Stimulated activated effector memory CD8-positive, alpha-beta T cell treated with anti-CD3 and anti-CD28 coated beads, Interleukin-12 subunit alpha, Interleukin-12 subunit beta, amount 100 ng/mL, for 72 hours (primary cell): ENCODE measurements around the gene CDK14.

Experiments used
- ATAC-seq: fragments of 150-1000 bp; cut with Tn5 transposase; 2 replicates; pipeline ENCODE4 v1.10.0; 2021
- DNase-seq, 2 donors: peaks; one replicate each; pipeline ENCODE4 v3.0.0; 2021 to 2022; ENCODE audit warnings: low spot score in 2 of 2
- H3K27ac Mint-ChIP-seq: one replicate; pipeline ENCODE4 v1.8.0; 2022; ENCODE audit warnings: mild to moderate bottlenecking, mixed read lengths
- H3K36me3 Mint-ChIP-seq: one replicate; pipeline ENCODE4 v1.8.0; 2022; ENCODE audit warnings: mild to moderate bottlenecking, mixed read lengths
- H3K4me1 Mint-ChIP-seq: one replicate; pipeline ENCODE4 v1.8.0; 2022; ENCODE audit warnings: mixed read lengths
- H3K4me3 Mint-ChIP-seq: one replicate; pipeline ENCODE4 v1.8.0; 2022; ENCODE audit warnings: mild to moderate bottlenecking, mixed read lengths
- H3K9me3 Mint-ChIP-seq: one replicate; pipeline ENCODE4 v1.8.0; 2022; ENCODE audit warnings: mixed read lengths

CDK14 gene

DNA sequence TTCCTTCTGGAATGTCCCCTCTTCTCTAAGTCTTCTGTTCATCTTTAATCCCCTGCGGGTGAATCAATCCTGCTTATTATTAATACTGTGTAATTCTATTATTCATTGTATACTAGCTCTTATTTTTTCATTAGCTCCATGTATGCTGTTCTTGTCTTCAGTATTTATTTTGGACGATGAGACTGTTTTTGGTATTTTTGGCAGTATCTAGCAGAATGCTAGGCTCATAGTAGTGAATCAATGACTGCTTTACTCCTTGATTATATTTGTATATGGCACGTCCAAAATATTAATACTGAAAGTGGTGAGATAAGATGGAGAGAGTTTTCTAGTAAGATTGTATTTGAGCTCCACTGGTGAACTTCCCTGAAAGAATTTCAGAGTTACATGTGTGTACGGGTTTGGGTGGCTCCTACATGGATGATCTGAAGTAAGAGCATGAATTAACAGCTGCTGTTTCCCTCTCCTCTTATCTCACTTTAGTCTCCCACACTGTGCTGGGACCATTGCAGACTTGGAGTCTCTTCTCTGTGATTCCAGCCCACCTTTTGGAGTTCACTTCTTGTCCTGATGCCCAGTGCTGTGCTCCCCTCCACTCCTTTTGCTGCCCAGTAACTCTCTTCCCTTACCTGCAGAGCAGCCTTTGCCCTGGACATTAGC, 226.0 kb downstream of the CDK14 start:
- ATAC-seq (no peak), DNase-seq (no peak)
- Mint-ChIP-seq H3K4me3 (no peak overlapping the region), H3K4me1 (no peaks in the 10 kb centered on the region), H3K9me3 (peaks cover 13% of the 10 kb centered on the region), H3K36me3 (no peaks in the 10 kb centered on the region), H3K27ac (no peak overlapping the region)

DNA sequence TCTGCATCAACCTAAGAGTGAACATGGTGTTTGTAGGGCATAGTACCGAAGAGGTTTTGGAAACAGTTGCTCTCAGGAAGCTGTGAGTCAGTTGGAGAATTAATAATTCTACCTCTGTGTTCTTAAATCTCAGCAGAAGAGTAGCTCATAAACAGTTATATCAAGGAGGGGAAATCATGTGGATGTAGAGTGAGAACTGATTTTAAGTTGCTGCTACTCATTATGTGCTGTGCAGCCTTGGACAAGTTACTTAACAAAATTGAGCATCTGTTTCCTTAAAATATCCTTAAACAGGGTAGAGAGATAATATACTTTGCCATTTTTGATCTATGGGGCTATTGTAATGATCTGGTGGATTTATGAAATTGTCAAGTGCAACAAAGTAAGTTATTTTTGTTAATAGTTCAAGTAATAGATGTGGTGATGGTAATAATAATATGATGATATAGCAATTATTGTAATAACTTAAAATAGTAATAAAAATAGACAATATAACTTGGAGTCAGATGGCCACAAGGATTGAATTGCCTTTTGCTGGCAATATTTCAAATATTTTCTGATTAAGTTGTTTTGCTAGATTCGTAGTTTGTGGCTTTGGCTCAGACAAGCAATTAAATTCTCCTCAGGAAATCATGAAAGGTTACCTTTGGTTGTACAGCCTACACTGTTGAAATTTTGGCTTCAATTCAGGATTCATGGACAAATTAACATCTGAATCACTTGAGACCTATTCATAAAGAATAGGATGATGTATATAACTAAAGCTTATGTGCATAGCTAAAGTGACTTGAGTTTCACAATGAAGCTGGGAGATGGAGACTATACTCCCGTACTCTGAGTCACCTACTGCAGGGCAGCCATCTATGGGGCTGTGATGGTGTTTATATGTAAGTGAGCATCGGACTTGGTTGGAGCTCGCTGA, 228.5 kb downstream of the CDK14 start:
- ATAC-seq (no peak), DNase-seq (no peak)
- Mint-ChIP-seq H3K9me3 (peaks cover 13% of the 10 kb centered on the region), H3K4me1 (no peaks in the 10 kb centered on the region), H3K4me3 (no peak overlapping the region), H3K36me3 (no peaks in the 10 kb centered on the region), H3K27ac (no peak overlapping the region)

DNA sequence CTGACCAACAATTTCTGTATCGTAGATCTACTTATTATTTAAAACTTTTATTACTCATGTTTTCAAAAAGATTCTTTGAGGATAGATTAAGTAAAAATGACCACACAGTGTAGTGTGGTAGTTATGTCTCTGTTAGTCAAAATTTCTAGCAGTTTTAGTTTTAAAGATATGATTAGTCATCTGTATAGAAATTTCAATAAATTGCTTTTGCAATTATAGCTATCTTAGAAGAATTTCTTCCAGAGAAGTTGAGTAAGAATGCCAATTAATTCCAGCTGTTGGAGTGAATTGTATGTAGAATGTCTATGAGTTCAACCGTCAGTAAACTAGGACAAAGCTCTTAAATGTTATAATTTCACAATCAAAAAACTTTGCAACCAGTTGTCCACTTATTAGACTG, 229.7 kb downstream of the CDK14 start:
- Mint-ChIP-seq H3K36me3 (no peaks in the 10 kb centered on the region), H3K4me1 (no peaks in the 10 kb centered on the region), H3K4me3 (no peak overlapping the region), H3K9me3 (peaks cover 8% of the 10 kb centered on the region), H3K27ac (no peak overlapping the region)
- ATAC-seq = no peak
- no peak for DNase-seq

DNA sequence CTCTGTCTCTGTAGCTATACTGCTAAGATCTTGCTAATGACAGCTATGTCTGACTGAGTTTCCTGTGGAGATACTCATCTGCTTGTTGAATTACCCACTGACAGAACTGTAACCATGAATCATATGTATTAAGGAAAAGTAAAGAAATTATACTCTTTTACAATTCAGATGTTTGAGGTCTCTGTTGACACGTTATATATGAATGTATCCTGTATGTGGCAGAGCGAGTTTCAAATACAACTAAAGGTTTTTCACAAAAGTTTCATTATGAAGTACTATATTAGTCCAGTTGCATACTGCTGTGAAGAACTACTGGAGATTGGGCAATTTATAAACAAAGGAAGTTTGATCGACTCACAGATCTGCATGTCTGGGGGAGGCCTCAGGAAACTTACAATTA, 232.5 kb downstream of the CDK14 start:
- H3K27ac Mint-ChIP-seq = no peak overlapping the region
- H3K9me3 Mint-ChIP-seq = peaks cover 8% of the 10 kb centered on the region
- no peak for ATAC-seq
- no peak overlapping the region for H3K4me3 Mint-ChIP-seq
- no peak for DNase-seq
- H3K36me3 Mint-ChIP-seq = no peaks in the 10 kb centered on the region
- no peaks in the 10 kb centered on the region for H3K4me1 Mint-ChIP-seq

DNA sequence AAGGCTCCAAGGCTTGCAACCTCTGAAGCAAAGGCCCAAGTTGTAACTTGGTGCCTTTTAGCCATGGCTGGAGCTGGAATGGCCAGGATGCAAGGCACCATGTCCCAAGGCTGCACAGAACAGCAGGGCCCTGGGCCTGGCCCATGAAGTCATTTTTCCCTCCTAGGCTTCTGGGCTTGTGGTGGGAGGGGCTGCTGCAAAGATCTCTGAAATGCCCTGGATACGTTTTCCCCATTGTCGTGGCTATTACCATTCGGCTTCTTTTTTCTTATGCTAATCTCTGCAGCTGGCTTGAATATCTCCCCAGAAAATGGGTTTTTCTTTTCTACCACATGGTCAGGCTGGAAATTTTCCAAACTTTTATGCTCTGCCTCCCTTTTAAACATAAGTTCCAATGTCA, 234.2 kb downstream of the CDK14 start:
- Mint-ChIP-seq H3K9me3 (peaks cover 20% of the 10 kb centered on the region), H3K4me1 (no peaks in the 10 kb centered on the region), H3K36me3 (no peaks in the 10 kb centered on the region), H3K4me3 (no peak overlapping the region), H3K27ac (no peak overlapping the region)
- DNase-seq (no peak), ATAC-seq (no peak)

DNA sequence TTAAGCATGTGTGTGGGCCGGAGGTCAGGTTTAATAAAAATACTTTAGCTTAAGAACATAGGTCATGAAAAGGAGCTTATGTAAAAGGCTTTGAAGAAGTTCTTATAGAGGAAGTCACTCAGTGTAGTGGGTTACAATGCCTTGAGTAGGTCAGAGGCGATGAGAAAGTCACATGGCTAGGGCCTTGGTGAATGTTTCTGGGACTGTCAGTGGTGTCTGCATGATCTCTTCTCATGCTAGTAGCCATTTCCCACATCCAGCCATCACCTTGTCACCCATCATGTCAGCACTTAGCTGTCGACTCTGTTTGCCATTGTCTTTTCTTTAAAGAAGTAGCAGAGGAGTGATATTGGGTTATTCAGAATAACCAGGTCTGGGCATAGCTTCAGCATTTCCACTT, 236.6 kb downstream of the CDK14 start:
- ATAC-seq = no peak
- H3K9me3 Mint-ChIP-seq = peaks cover 20% of the 10 kb centered on the region
- no peak overlapping the region for H3K27ac Mint-ChIP-seq
- no peaks in the 10 kb centered on the region for H3K36me3 Mint-ChIP-seq
- no peaks in the 10 kb centered on the region for H3K4me1 Mint-ChIP-seq
- no peak for DNase-seq
- H3K4me3 Mint-ChIP-seq = no peak overlapping the region

DNA sequence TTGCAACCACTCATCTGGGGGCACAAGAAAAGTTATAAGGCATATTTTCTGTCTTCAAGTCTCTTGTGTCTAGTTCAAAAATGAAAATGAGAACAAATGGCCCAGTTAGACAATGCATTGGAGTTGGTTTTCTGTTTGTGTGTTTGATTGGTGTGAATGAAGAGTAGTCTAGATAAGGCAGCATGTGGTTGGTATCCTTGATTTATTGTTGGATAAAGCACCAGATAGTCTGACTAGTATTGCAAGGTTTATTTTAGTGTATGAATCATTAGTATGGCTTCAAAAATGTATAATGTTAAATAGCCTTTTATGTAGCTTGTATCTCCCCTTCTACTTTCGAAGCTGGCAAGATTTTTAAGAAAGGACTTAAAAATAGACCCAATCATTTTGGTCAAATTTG, 237.3 kb downstream of the CDK14 start:
- no peak overlapping the region for H3K27ac Mint-ChIP-seq
- H3K4me1 Mint-ChIP-seq = no peaks in the 10 kb centered on the region
- ATAC-seq (no peak), DNase-seq (no peak)
- peaks cover 20% of the 10 kb centered on the region for H3K9me3 Mint-ChIP-seq
- no peaks in the 10 kb centered on the region for H3K36me3 Mint-ChIP-seq
- H3K4me3 Mint-ChIP-seq = no peak overlapping the region

DNA sequence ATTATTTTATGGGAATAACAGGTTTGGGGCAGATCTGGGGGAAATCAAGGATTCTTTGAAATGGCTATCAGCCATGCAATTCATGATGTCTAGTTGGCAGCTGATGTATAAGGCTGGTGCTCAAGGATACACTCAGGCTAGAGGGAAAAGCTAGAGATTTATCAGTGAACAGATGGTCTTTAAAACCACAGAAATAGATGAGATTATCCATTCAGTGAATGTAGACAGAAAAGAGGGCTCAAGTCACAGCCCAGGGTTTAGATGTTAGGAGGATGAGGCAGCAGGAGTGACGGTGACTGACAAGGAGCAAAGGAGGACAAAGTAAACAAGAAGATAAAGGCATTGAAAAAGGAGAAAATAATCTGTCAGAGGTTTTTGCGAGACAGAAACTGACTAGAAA, 238.7 kb downstream of the CDK14 start:
- Mint-ChIP-seq H3K4me3 (no peak overlapping the region), H3K9me3 (peaks cover 23% of the 10 kb centered on the region), H3K4me1 (no peaks in the 10 kb centered on the region), H3K27ac (no peak overlapping the region), H3K36me3 (no peaks in the 10 kb centered on the region)
- ATAC-seq (no peak), DNase-seq (no peak)

DNA sequence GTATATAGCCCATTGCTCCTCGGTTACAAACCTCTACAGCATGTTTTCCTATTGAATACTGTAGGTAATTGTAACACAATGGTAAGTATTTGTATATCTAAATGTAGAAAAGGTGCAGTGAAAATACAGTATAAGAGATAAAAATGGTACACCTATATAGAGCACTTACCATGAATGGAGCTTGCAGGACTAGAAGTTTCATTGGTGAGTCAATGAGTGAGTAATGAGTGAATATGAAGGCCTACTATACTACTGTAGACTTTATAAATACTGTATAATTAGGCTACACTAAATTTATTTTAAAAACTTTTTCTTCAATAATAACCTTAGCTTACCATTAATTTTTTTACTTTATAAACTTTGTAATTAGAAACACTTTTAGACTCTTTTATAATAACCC, 239.7 kb downstream of the CDK14 start:
- Mint-ChIP-seq H3K4me1 (no peaks in the 10 kb centered on the region), H3K36me3 (no peaks in the 10 kb centered on the region), H3K27ac (no peak overlapping the region), H3K4me3 (no peak overlapping the region), H3K9me3 (peaks cover 22% of the 10 kb centered on the region)
- no peak for ATAC-seq
- DNase-seq = no peak

DNA sequence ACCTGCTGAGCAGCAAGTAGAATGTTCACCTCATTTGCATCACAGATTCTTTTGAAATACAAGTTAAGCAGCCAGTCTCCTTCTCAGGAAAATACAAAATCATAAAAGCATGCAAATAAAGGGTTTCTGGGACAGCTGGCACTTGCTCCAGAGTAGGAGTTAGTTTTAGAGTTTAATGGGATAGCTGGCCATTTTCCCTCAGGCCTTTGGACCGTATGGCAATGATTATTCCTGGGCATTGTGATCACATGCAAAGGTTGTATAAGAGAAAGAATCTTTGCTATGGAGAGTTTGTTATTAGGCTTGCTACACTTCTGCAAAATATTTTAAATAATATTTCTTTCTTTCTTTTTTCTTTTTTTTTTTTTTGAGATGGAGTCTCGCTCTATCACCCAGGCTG, 240.8 kb downstream of the CDK14 start:
- ATAC-seq (no peak), DNase-seq (no peak)
- H3K4me3 Mint-ChIP-seq = no peak overlapping the region
- H3K27ac Mint-ChIP-seq = no peak overlapping the region
- H3K9me3 Mint-ChIP-seq = peaks cover 16% of the 10 kb centered on the region
- H3K36me3 Mint-ChIP-seq = no peaks in the 10 kb centered on the region
- no peaks in the 10 kb centered on the region for H3K4me1 Mint-ChIP-seq

DNA sequence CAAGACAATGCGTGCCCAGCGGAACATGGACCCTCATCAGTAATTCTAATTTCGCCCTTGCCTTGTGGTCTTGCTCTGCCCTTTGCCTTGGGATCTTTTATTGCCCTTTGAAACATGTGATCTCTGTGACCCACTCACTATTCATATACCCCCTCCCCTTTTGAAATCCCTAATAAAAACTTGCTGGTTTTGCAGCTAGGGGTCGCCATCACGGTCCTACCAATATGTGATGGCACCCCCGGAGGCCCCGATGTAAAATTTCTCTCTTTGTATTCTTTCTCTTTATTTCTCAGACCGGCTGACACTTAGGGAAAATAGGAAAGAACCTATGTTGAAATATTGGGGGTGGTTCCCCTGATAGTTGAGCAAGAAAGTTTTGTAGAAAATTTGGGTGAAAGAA, 242.7 kb downstream of the CDK14 start:
- no peak overlapping the region for H3K27ac Mint-ChIP-seq
- no peaks in the 10 kb centered on the region for H3K4me1 Mint-ChIP-seq
- ATAC-seq = no peak
- H3K4me3 Mint-ChIP-seq = no peak overlapping the region
- H3K36me3 Mint-ChIP-seq = no peaks in the 10 kb centered on the region
- H3K9me3 Mint-ChIP-seq = peaks cover 17% of the 10 kb centered on the region
- no peak for DNase-seq

DNA sequence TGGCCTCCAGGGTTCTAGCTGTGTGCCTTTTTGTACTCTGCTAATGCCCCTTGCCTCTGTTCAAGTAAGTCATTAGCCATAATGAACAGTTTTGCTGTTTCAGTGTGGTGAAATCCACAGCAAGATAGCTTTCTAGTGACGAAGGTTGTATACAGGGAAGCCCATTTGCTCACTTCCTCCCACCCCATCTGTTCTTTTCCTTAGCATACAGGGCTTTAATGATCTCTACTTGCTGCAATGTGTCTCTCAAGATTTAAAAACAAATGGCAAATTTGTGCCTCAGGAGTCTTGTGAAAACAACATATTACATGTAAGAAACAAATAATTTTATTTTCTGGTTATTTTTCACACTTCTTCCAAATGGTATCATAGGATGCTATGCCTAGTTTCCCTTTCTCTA, 243.2 kb downstream of the CDK14 start:
- H3K4me3 Mint-ChIP-seq = no peak overlapping the region
- no peak for ATAC-seq
- no peaks in the 10 kb centered on the region for H3K4me1 Mint-ChIP-seq
- no peak overlapping the region for H3K27ac Mint-ChIP-seq
- no peaks in the 10 kb centered on the region for H3K36me3 Mint-ChIP-seq
- H3K9me3 Mint-ChIP-seq = peaks cover 15% of the 10 kb centered on the region
- DNase-seq = no peak

DNA sequence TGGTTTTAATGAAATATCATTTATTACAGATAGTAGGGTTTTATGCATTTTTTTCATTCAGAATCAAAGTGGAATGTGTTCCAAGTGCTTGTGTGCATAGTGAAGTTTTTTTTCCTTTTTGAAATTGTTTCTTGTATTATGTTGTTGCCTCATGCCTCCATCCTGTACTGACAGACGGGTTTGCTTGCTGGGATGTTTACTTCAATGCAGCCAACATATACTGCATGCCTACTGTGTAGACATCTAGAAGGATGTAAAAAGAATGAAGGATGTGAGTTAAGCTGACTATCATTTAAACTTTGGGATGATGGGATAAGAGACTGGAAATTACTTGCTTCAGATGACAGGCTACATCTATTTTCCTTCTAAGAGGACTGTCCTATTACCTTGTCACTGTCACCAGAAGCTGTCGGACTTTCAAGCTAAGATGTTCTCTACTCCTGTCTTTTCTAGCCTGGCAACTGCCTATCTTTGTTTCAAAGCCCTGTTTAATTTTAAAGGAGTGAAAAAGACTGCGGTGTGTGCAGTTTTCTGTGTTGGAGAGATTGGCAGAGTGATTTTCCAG, 243.7 kb downstream of the CDK14 start:
- Mint-ChIP-seq H3K9me3 (peaks cover 10% of the 10 kb centered on the region), H3K4me3 (no peak overlapping the region), H3K36me3 (no peaks in the 10 kb centered on the region), H3K4me1 (no peaks in the 10 kb centered on the region), H3K27ac (no peak overlapping the region)
- DNase-seq = no peak
- no peak for ATAC-seq

DNA sequence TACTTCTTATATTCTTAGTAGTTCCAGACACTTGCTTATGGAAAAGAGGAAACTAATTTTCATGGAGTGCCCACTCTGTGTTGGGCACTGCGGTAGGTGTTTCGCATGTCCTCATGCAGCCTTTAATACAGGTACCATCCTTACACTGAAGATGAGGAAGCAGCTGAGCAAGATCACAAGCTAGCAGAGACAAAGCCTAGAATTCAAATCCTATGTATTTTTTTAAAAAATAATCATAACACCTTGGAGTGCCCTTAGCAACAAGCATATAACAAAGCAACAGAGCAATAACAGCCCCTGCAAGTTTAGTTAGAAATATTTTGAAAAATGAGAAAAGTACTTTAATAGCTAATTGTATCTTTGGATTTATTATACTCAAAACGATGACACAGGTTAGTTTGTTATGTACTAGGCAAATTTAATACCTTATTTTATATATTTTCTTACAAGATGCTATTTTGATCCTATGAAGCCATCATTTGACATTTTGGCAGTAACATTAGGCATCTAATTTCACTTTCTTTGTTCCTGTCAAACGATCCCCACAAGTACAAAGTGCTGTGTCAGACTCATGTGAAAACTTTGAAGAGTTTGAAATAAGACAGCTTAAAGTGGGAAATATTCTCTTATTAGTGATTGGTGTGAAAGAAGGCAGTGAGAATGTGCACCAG, 245.8 kb downstream of the CDK14 start:
- H3K27ac Mint-ChIP-seq = no peak overlapping the region
- ATAC-seq (no peak), DNase-seq (no peak)
- H3K4me1 Mint-ChIP-seq = no peaks in the 10 kb centered on the region
- no peaks in the 10 kb centered on the region for H3K36me3 Mint-ChIP-seq
- peaks cover 8% of the 10 kb centered on the region for H3K9me3 Mint-ChIP-seq
- no peak overlapping the region for H3K4me3 Mint-ChIP-seq

DNA sequence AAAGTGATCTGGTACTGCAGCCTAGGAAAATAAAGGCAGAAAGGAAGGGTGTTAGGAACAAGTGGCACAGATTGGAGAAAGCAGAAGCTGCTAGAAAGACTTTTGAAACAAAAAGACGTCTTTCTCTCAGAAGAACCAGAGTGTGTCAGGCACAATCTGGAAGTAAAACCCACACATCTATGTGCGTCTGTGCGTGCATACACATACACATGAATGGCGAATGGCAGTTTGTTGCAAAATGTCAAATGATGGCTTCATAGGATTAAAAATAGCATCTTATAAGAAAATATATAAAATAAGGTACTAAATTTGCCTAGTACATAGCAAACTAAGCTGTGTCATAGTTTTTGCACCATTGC, 246.3 kb downstream of the CDK14 start:
- Mint-ChIP-seq H3K27ac (no peak overlapping the region), H3K4me3 (no peak overlapping the region), H3K36me3 (no peaks in the 10 kb centered on the region), H3K9me3 (peaks cover 8% of the 10 kb centered on the region), H3K4me1 (no peaks in the 10 kb centered on the region)
- no peak for DNase-seq
- ATAC-seq = no peak
